Neural cell (in vitro differentiated cells): ENCODE data around the gene IL1A. TPM values are rescaled to one million over a fixed set of nuclear protein-coding genes. Genes with fewer than 3 reads are reported as not detected.

Experiments
- H2AFZ ChIP-seq: fragments of 200-600, 300-800 bp; sonication (generic), shearing (Covaris generic); 2 replicates; pipeline ENCODE4 v1.6.0; 2014; ENCODE audit warnings: low read depth, mild to moderate bottlenecking, antibody characterized with exemption, low read length, moderate library complexity
- H3F3A ChIP-seq: fragments of 200-600 bp; shearing (Covaris generic); 2 replicates; pipeline ENCODE4 v1.6.1; 2016; ENCODE audit warnings: mild to moderate bottlenecking, moderate library complexity, mixed read lengths, antibody characterized with exemption, low read length; ENCODE audit not compliant: insufficient read depth, poor library complexity, severe bottlenecking
- H3K27ac ChIP-seq: fragments of 200-600, 300-800 bp; sonication (generic), shearing (Covaris generic); 2 replicates; pipeline ENCODE4 v1.5.1; 2014; ENCODE audit warnings: mild to moderate bottlenecking, low read length, moderate library complexity
- H3K27me3 ChIP-seq: fragments of 300-800, 200-600 bp; sonication (generic), shearing (Covaris generic); 2 replicates; pipeline ENCODE4 v1.6.0; 2014; ENCODE audit warnings: mild to moderate bottlenecking, low read depth, low read length, moderate library complexity; ENCODE audit not compliant: insufficient read depth
- H3K36me3 ChIP-seq: fragments of 300-800, 200-600 bp; sonication (generic), shearing (Covaris generic); 2 replicates; pipeline ENCODE4 v1.5.1; 2014; ENCODE audit warnings: mild to moderate bottlenecking, antibody characterized with exemption, low read length, moderate library complexity; ENCODE audit not compliant: insufficient read depth
- H3K4me2 ChIP-seq: fragments of 300-800, 200-600 bp; sonication (generic), shearing (Covaris generic); 2 replicates; pipeline ENCODE4 v1.6.0; 2014; ENCODE audit warnings: mild to moderate bottlenecking, low read length
- H3K4me3 ChIP-seq: fragments of 300-800, 200-600 bp; sonication (generic), shearing (Covaris generic); 2 replicates; pipeline ENCODE4 v1.5.1; 2014; ENCODE audit warnings: mild to moderate bottlenecking, low read length, moderate library complexity
- H3K79me2 ChIP-seq: fragments of 200-600 bp; shearing (Covaris generic); replicated peaks from 2 replicates; pipeline ENCODE4 v1.6.0; 2014; ENCODE audit warnings: mild to moderate bottlenecking, low read length, moderate library complexity; ENCODE audit not compliant: insufficient read depth
- H3K9ac ChIP-seq: fragments of 300-800, 200-600 bp; sonication (generic), shearing (Covaris generic); 2 replicates; pipeline ENCODE4 v1.6.1; 2016; ENCODE audit warnings: mild to moderate bottlenecking, low read length, mixed read lengths
- H3K9me2 ChIP-seq: fragments of 200-600 bp; shearing (Covaris generic); 2 replicates; pipeline ENCODE4 v1.6.1; 2016; ENCODE audit warnings: mild to moderate bottlenecking, low read length, mixed read lengths; ENCODE audit not compliant: insufficient read depth
- H3K9me3 ChIP-seq: fragments of 200-600, 300-800 bp; sonication (generic), shearing (Covaris generic); 2 replicates; pipeline ENCODE4 v1.6.1; 2016; ENCODE audit warnings: mild to moderate bottlenecking, mixed run types, low read length, moderate library complexity, mixed read lengths
- H4K20me1 ChIP-seq: fragments of 200-600 bp; shearing (Covaris generic); 2 replicates; pipeline ENCODE4 v1.6.1; 2016; ENCODE audit warnings: mild to moderate bottlenecking, mixed run types; ENCODE audit not compliant: insufficient read depth
- CTCF ChIP-seq: fragments of 450-650 bp; IDR thresholded peaks from 2 replicates; pipeline ENCODE4 v1.5.1; 2014; ENCODE audit warnings: antibody characterized with exemption, mild to moderate bottlenecking, moderate library complexity; ENCODE audit not compliant: poor library complexity, severe bottlenecking
- EP300 ChIP-seq: fragments of 450-650 bp; conservative IDR thresholded peaks from 2 replicates; pipeline ENCODE4 v1.6.1; 2014; ENCODE audit warnings: antibody characterized with exemption, mild to moderate bottlenecking, moderate library complexity; ENCODE audit not compliant: poor library complexity, severe bottlenecking
- EZH2 ChIP-seq: fragments of 200-600, 300-800 bp; shearing (Covaris generic), sonication (generic); IDR thresholded peaks from 2 replicates; pipeline ENCODE4 v1.6.1; 2014; ENCODE audit warnings: antibody characterized with exemption, low read length, borderline replicate concordance, mild to moderate bottlenecking; ENCODE audit not compliant: insufficient read depth, poor library complexity, severe bottlenecking
- MXI1 ChIP-seq: fragments of 450-650 bp; conservative IDR thresholded peaks from 2 replicates; pipeline ENCODE4 v1.6.1; 2014; ENCODE audit warnings: antibody characterized with exemption, mild to moderate bottlenecking; ENCODE audit not compliant: poor library complexity, severe bottlenecking
- POLR2AphosphoS5 ChIP-seq: IDR thresholded peaks from 2 replicates; pipeline ENCODE4 v1.6.1; 2012
- RAD21 ChIP-seq: fragments of 450-650 bp; conservative IDR thresholded peaks from 2 replicates; pipeline ENCODE4 v1.6.1; 2014; ENCODE audit warnings: antibody characterized with exemption, mild to moderate bottlenecking, moderate library complexity
- REST ChIP-seq: IDR thresholded peaks from 2 replicates; pipeline ENCODE4 v1.6.1; 2012; ENCODE audit warnings: borderline replicate concordance
- SMC3 ChIP-seq: fragments of 450-650 bp; conservative IDR thresholded peaks from 2 replicates; pipeline ENCODE4 v1.6.1; 2014; ENCODE audit warnings: antibody characterized with exemption, mild to moderate bottlenecking, moderate library complexity; ENCODE audit not compliant: poor library complexity
- TAF1 ChIP-seq: IDR thresholded peaks from 2 replicates; pipeline ENCODE4 v1.6.1; 2012; ENCODE audit warnings: low read depth
- polyA plus RNA-seq: library from polyadenylated mRNA; depleted of rRNA; stranded (reverse); fragments of >200 nt; gene quantifications from 2 replicates; pipeline ENCODE4 v1.2.3, GENCODE V29; 2014

The IL1A gene
- polyA plus RNA-seq, 1 donor from 2014 or later: 0.14 TPM

DNA sequence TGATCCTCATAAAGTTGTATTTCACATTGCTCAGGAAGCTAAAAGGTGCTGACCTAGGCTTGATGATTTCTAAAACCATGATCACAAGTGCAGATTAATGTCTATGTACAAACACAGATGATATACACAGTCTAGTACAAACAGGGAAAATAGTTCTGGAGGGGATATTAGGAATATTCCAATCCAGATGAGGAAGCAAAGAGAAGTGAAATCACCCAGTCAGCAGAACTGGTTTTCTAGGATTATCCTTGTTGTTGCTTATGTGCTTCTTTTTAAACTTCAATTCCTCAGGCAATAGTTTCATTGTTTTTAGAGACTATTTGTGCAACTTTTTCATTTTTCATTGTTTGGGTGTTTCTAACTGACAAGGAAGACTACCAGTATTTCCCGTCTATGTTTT is 4.7 kb downstream of the IL1A start:
- H3K79me2 ChIP-seq: no peaks in the 10 kb centered on the region
- H3K9me3 ChIP-seq: no peaks in the 10 kb centered on the region
- no peak overlapping the region for H3K4me3 ChIP-seq
- no peak overlapping the region for H3K9ac ChIP-seq
- no peak overlapping the region for H3K4me2 ChIP-seq
- no peak overlapping the region for H3K27ac ChIP-seq
- no peaks in the 10 kb centered on the region for H4K20me1 ChIP-seq
- H3K9me2 ChIP-seq: no peaks in the 10 kb centered on the region
- H2AFZ ChIP-seq: no peak overlapping the region
- H3K36me3 ChIP-seq: no peaks in the 10 kb centered on the region
- TF ChIP-seq EZH2 (no peak), SMC3 (no peak), MXI1 (no peak), EP300 (no peak), CTCF (no peak), REST (no peak), TAF1 (no peak), RAD21 (no peak), POLR2AphosphoS5 (no peak)
- no peaks in the 10 kb centered on the region for H3F3A ChIP-seq
- no peaks in the 10 kb centered on the region for H3K27me3 ChIP-seq

DNA sequence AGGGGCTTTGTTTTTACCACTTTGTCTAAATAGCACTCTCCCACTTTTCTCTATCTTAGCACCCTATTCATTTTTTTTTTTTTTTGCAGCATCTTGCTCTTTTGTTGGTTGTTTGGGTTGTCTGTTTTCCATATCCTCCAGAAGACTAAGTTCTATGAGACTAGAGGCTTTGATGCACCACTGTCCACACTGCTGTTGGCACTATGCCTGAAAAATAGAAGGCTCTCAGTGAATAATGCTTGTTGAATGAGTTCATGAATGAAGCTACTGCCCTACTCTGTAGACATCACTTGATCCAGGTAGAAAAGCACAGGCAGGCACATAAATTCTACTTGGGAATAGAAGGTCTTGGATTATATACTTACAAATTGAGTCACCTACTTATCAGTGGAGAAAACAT is 7.3 kb downstream of the IL1A start:
- Histone ChIP-seq H3K36me3 (no peaks in the 10 kb centered on the region), H4K20me1 (no peaks in the 10 kb centered on the region), H3F3A (no peaks in the 10 kb centered on the region), H2AFZ (no peak overlapping the region), H3K27me3 (no peaks in the 10 kb centered on the region), H3K9ac (no peak overlapping the region), H3K4me3 (no peak overlapping the region), H3K9me2 (no peaks in the 10 kb centered on the region), H3K4me2 (no peak overlapping the region), H3K9me3 (no peaks in the 10 kb centered on the region), H3K27ac (no peak overlapping the region), H3K79me2 (no peaks in the 10 kb centered on the region)
- TF ChIP-seq RAD21 (no peak), REST (no peak), CTCF (no peak), MXI1 (no peak), POLR2AphosphoS5 (no peak), EP300 (no peak), SMC3 (no peak), TAF1 (no peak)
